Body of pancreas (tissue), 4 donors: ENCODE measurements around the gene PRIMA1. TPM values are rescaled to one million over a fixed set of nuclear protein-coding genes. Genes with fewer than 3 reads are reported as not detected.

Experiments used
- ATAC-seq: fragments of 150-250 bp; one replicate; pipeline ENCODE4 v1.9.1; 2016
- DNase-seq, 4 donors: peaks; one replicate each; pipeline ENCODE4 v3.0.0-alpha.2; 2019
- H3K27ac ChIP-seq, 4 donors: fragments of 200-600 bp; sonication (generic); 1 replicate in 3 of 4; 2 replicates in 1 of 4; pipeline versions ENCODE4 v1.5.1 to v1.6.1; 2016 to 2019; ENCODE audit warnings: mild to moderate bottlenecking in 1 of 4, mixed read lengths in 1 of 4, moderate library complexity in 1 of 4
- H3K27me3 ChIP-seq, 2 donors: fragments of 200-600 bp; sonication (generic); one replicate each; pipeline ENCODE4 v1.6.0; 2016; ENCODE audit warnings: mild to moderate bottlenecking in 1 of 2
- H3K36me3 ChIP-seq, 2 donors: fragments of 200-600 bp; sonication (generic); replicated peaks in 1 of 2; 2 replicates each; pipeline ENCODE4 v1.5.1; 2016; ENCODE audit warnings: low read depth in 2 of 2; ENCODE audit not compliant: insufficient read depth in 1 of 2
- H3K4me1 ChIP-seq: fragments of 200-600 bp; sonication (generic); one replicate; pipeline ENCODE4 v1.6.0; 2016
- H3K4me3 ChIP-seq, 2 donors: fragments of 200-600 bp; sonication (generic); 1 replicate in 1 of 2; 2 replicates in 1 of 2; pipeline ENCODE4 v1.5.1; 2016 to 2019
- H3K9me3 ChIP-seq, 3 donors: fragments of 200-600 bp; sonication (generic); 1 replicate in 2 of 3; 2 replicates in 1 of 3; pipeline ENCODE4 v1.5.1; 2016
- CTCF ChIP-seq, 7 experiments: fragments of 450-650 bp in 4 of 7; fragments of 200-600 bp in 3 of 7; sonication (generic) in 3 of 7; IDR thresholded peaks; one replicate each; pipeline ENCODE4 v1.5.1; 2016 to 2019; ENCODE audit warnings: antibody characterized with exemption in 7 of 7
- POLR2A ChIP-seq, 3 donors: fragments of 450-650 bp; IDR thresholded peaks; one replicate each; pipeline ENCODE4 v1.6.1; 2016; ENCODE audit warnings: antibody characterized with exemption in 3 of 3, mild to moderate bottlenecking in 2 of 3
- WGBS, 2 donors: methylation state at CpG; one replicate each; pipeline ENCODE4 v1.1.5; 2017; 5-methylcytosine and 5-hydroxymethylcytosine counted together
- intact Hi-C: fragments of 100-400 bp; cut with DNase I; formaldehyde crosslinking; loops from one replicate; pipeline ENCODE4 v1.15.1; 2023
- total RNA-seq, 2 donors: library from RNA; depleted of rRNA; stranded (reverse); fragments of >200 nt; gene quantifications; one replicate each; pipeline ENCODE4 v1.1.0, GENCODE V29; 2016

Gene PRIMA1
- total RNA-seq, 2 donors from 2014 or later = 0.26 to 0.33 TPM

GRCh38 chr14:93725993-93726392 lies 62.3 kb downstream of the PRIMA1 start:
- intact Hi-C loops = no loop called here
- WGBS, 2 donors = 81 to 86% methylated on average over 2 to 9 of the region's 9 CpGs
- no peak overlapping the region for H3K4me3 ChIP-seq
- H3K36me3 ChIP-seq = no peaks in the 10 kb centered on the region
- H3K27me3 ChIP-seq = no peaks in the 10 kb centered on the region
- no peaks in the 10 kb centered on the region for H3K4me1 ChIP-seq
- no peak overlapping the region for H3K27ac ChIP-seq
- no peak for ATAC-seq
- TF ChIP-seq POLR2A (IDR thresholded peaks at IDR 0.05) = no peak
- no peak for TF ChIP-seq CTCF (IDR thresholded peaks at IDR 0.05)
- no peaks in the 10 kb centered on the region for H3K9me3 ChIP-seq
- DNase-seq = no peak

GRCh38 chr14:93725002-93725582 lies 63.2 kb downstream of the PRIMA1 start:
- WGBS, 2 donors = 57 to 71% methylated on average over 14 to 16 of the region's 21 CpGs
- Histone ChIP-seq H3K27ac (no peak overlapping the region), H3K9me3 (no peaks in the 10 kb centered on the region), H3K4me1 (no peaks in the 10 kb centered on the region), H3K36me3 (no peaks in the 10 kb centered on the region), H3K4me3 (no peak overlapping the region), H3K27me3 (no peaks in the 10 kb centered on the region)
- ATAC-seq = no peak
- no peak for DNase-seq
- intact Hi-C loops = no loop called here
- no peak for TF ChIP-seq CTCF (IDR thresholded peaks at IDR 0.05)
- TF ChIP-seq POLR2A (IDR thresholded peaks at IDR 0.05) = no peak

- no peak for TF ChIP-seq POLR2A (IDR thresholded peaks at IDR 0.05)
- TF ChIP-seq CTCF (IDR thresholded peaks at IDR 0.05) = no peak
- H3K9me3 ChIP-seq = no peaks in the 10 kb centered on the region
- H3K4me3 ChIP-seq = no peak overlapping the region
- intact Hi-C loops = no loop called here
- ATAC-seq (no peak), DNase-seq (peak in 1 of 4 donors; percentile 4)
- 68 to 84% methylated on average over 3 to 4 of the region's 4 CpGs for WGBS, 2 donors
- no peaks in the 10 kb centered on the region for H3K36me3 ChIP-seq
- H3K27ac ChIP-seq = no peak overlapping the region
- no peaks in the 10 kb centered on the region for H3K4me1 ChIP-seq
- no peaks in the 10 kb centered on the region for H3K27me3 ChIP-seq
These were observed 65.3 kb downstream of the PRIMA1 start for GRCh38 chr14:93723001-93723400.

GRCh38 chr14:93720981-93721483 lies 67.3 kb downstream of the PRIMA1 start:
- Histone ChIP-seq H3K4me3 (no peak overlapping the region), H3K36me3 (no peaks in the 10 kb centered on the region), H3K4me1 (no peaks in the 10 kb centered on the region), H3K9me3 (no peaks in the 10 kb centered on the region), H3K27ac (no peak overlapping the region), H3K27me3 (no peaks in the 10 kb centered on the region)
- no peak for DNase-seq
- ATAC-seq = no peak
- no peak for TF ChIP-seq CTCF (IDR thresholded peaks at IDR 0.05)
- intact Hi-C loops = no loop called here
- WGBS, 2 donors = 86 to 92% methylated on average over 7 to 13 of the region's 13 CpGs
